ENCODE measurements around the gene SULT1C4.

- no peak for TF ChIP-seq POLR2AphosphoS5 (IDR thresholded peaks at IDR 0.05; ENCODE audit: low read depth, low read length)
- TF ChIP-seq REST (IDR thresholded peaks at IDR 0.05; ENCODE audit: insufficient read depth in 1 of 2, low read depth in 2 of 2, low read length in 1 of 2) = no peak
- no peak for TF ChIP-seq CTCF (IDR thresholded peaks at IDR 0.05)
- no peak for TF ChIP-seq SIN3A (IDR thresholded peaks at IDR 0.05; ENCODE audit: borderline replicate concordance, insufficient read depth, low read depth, low read length)
Measured at GRCh38 chr2:108377815-108378630, at the start of gene SULT1C4.

Measured in Panc1 (cell line).